Adrenal gland (tissue), 12 donors: ENCODE results near the gene CRNKL1. TPM values are rescaled to one million over a fixed set of nuclear protein-coding genes. Genes with fewer than 3 reads are reported as not detected.

Experiments
- DNase-seq, 7 donors: peaks; one replicate each; pipeline ENCODE4 v3.0.0-alpha.2; 2019 to 2020
- H3K27ac ChIP-seq, 5 donors: fragments of 200-600 bp; sonication (generic) in 4 of 5; 1 replicate in 3 of 5; 2 replicates in 2 of 5; pipeline versions ENCODE4 v1.5.1 to v1.8.0; 2016 to 2020; ENCODE audit warnings: mild to moderate bottlenecking in 1 of 5
- H3K27me3 ChIP-seq: fragments of 200-600 bp; 2 replicates; pipeline ENCODE4 v1.8.0; 2021
- H3K36me3 ChIP-seq, 2 donors: fragments of 200-600 bp; replicated peaks in 1 of 2; 1 replicate in 1 of 2; 2 replicates in 1 of 2; pipeline versions ENCODE4 v1.5.1 to v1.8.0; 2018 to 2022
- H3K4me1 ChIP-seq, 2 donors: fragments of 200-600 bp; replicated peaks in 1 of 2; 1 replicate in 1 of 2; 2 replicates in 1 of 2; pipeline versions ENCODE4 v1.5.1 to v1.8.0; 2018 to 2021
- H3K4me3 ChIP-seq, 4 donors: fragments of 200-600 bp; sonication (generic) in 3 of 4; one replicate each; pipeline ENCODE4 v1.5.1; 2016 to 2018
- H3K9me3 ChIP-seq, 3 donors: fragments of 200-600 bp; sonication (generic) in 1 of 3; replicated peaks in 1 of 3; 1 replicate in 2 of 3; 2 replicates in 1 of 3; pipeline versions ENCODE4 v1.5.1 to v1.8.0; 2016 to 2021
- CTCF ChIP-seq, 6 experiments: fragments of 450-650 bp in 4 of 6; fragments of 200-600 bp in 2 of 6; sonication (generic) in 1 of 6; IDR thresholded peaks; 1 replicate in 5 of 6; 2 replicates in 1 of 6; pipeline versions ENCODE4 v1.5.1 to v1.8.0; 2016 to 2021; ENCODE audit warnings: antibody characterized with exemption in 6 of 6, mild to moderate bottlenecking in 2 of 6, moderate library complexity in 1 of 6
- POLR2A ChIP-seq, 2 donors: fragments of 450-650 bp; IDR thresholded peaks; one replicate each; pipeline ENCODE4 v1.6.1; 2017; ENCODE audit warnings: antibody characterized with exemption in 2 of 2, mild to moderate bottlenecking in 2 of 2, moderate library complexity in 1 of 2
- WGBS, 4 donors: extraction: QIAGEN DNeasy Blood & Tissue Kit in 2 of 4; methylation state at CpG; one replicate each; pipeline versions ENCODE4 v1.1.5 to v1.1.7; 2013 to 2017; 5-methylcytosine and 5-hydroxymethylcytosine counted together
- intact Hi-C, 2 donors: fragments of 100-400 bp; cut with DNase I; formaldehyde crosslinking; loops; one replicate each; pipeline versions ENCODE4 v1.14.1 to v1.15.0; 2022 to 2023
- polyA plus RNA-seq, 3 donors: library from polyadenylated mRNA; stranded (reverse); fragments of 200-250 nt in 2 of 3; fragments of 350-450 nt in 1 of 3; fragmentation: Illumina TruSeq in 1 of 3; extraction: RNeasy Lipid Tissue Mini Kit (QIAGEN cat#74804) in 1 of 3; gene quantifications; one replicate each; pipeline ENCODE4 v1.2.3, GENCODE V29; 2013 to 2014
- total RNA-seq, 9 donors: library from RNA; depleted of rRNA in 4 of 9; stranded (reverse); fragments of >200 nt in 4 of 9; fragments of 120-200 nt in 1 of 9; fragmentation: NEBNext Ultra II Directional in 1 of 9; extraction: Animal tissue kit (Norgen Biotek cat#: 25700) in 1 of 9; gene quantifications; one replicate each; pipeline versions ENCODE4 v1.1.0 to v1.2.4, GENCODE V29; 2013 to 2023
- donor health status: healthy with polysubstance abuse.
- donor health status: Bipolar disorder and iron deficiency.
- donor health status: DM: yes; HTN: yes; CAD: no.
- donor health status: DM: no; HTN: no; CAD: no.
- donor health status: DM: no; HTN: no; CAD: no.
- donor health status: DM: yes; HTN: yes; CAD: no.

CRNKL1 gene
- total and polyA plus RNA-seq, 12 donors: 9.6 to 32.0 (median 18.7) TPM

- no peaks in the 10 kb centered on the region for H3K27me3 ChIP-seq
- intact Hi-C loops: loop anchor here in 1 of 2 donors (10.0 kb wide), 2 partner anchors 67 to 297 kb away; no protein-coding TSS in a partner anchor
- DNase-seq: no peak
- H3K4me3 ChIP-seq: no peak overlapping the region
- H3K36me3 ChIP-seq: peaks cover 0 to 4% of the 10 kb centered on the region in 2 donors
- TF ChIP-seq POLR2A (IDR thresholded peaks at IDR 0.05) (no peak), CTCF (IDR thresholded peaks at IDR 0.05) (no peak)
- WGBS, 4 donors: 71 to 74% (median 72%) methylated on average over 2 of the region's 2 CpGs
- peaks cover 21 to 62% of the 10 kb centered on the region in 2 donors for H3K4me1 ChIP-seq
- H3K9me3 ChIP-seq: no peaks in the 10 kb centered on the region
- H3K27ac ChIP-seq: peak overlapping the region in 1 of 5 donors; percentile 82
Observed at GRCh38 chr20:19991854-19992253, 60.4 kb downstream of the CRNKL1 start.

- Histone ChIP-seq H3K9me3 (no peaks in the 10 kb centered on the region), H3K36me3 (no peaks in the 10 kb centered on the region), H3K4me1 (peaks cover 22 to 59% of the 10 kb centered on the region in 2 donors), H3K4me3 (no peak overlapping the region), H3K27me3 (no peaks in the 10 kb centered on the region), H3K27ac (no peak overlapping the region)
- TF ChIP-seq CTCF (IDR thresholded peaks at IDR 0.05) (no peak), POLR2A (IDR thresholded peaks at IDR 0.05) (no peak)
- 18 to 28% (median 22%) methylated on average over 1 of the region's 1 CpG for WGBS, 4 donors
- no peak for DNase-seq
- intact Hi-C loops: loop anchor here in 1 of 2 donors (10.0 kb wide), 2 partner anchors 67 to 297 kb away; no protein-coding TSS in a partner anchor
Observed at GRCh38 chr20:19991308-19991707, 61.0 kb downstream of the CRNKL1 start.

DNA sequence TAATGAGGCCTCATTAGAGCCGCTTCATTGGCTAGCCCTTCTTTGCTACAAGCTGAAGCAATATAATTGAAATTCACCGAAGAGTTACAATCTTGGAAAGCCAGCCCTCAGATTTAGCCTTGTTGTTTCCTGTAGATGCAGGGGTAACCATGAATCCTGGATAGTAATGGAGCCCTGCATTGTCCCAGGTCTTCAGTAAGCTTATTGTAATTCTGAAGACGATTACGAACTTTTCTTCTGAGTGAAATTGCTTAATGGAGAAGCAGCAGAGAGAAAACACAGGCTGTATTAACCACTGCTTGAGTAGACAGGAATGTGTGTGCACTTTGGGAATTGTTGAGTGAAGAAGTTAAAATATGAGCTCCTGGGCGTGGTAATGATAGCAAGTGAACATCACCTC is 61.4 kb downstream of the CRNKL1 start:
- H3K27ac ChIP-seq: no peak overlapping the region
- intact Hi-C loops: loop anchor here in 1 of 2 donors (10.0 kb wide), 2 partner anchors 66 to 296 kb away; no protein-coding TSS in a partner anchor
- WGBS, 4 donors: 84 to 99% (median 93%) methylated on average over 4 to 5 of the region's 5 CpGs

GRCh38 chr20:19987046-19987445 is 65.2 kb downstream of the CRNKL1 start:
- Histone ChIP-seq H3K27me3 (no peaks in the 10 kb centered on the region), H3K4me1 (peaks cover 11 to 43% of the 10 kb centered on the region in 2 donors), H3K36me3 (no peaks in the 10 kb centered on the region), H3K27ac (peak overlapping the region in 3 of 5 donors; percentile 15 to 53 (median 35)), H3K9me3 (no peaks in the 10 kb centered on the region), H3K4me3 (no peak overlapping the region)
- DNase-seq: no peak
- TF ChIP-seq CTCF (IDR thresholded peaks at IDR 0.05) (no peak), POLR2A (IDR thresholded peaks at IDR 0.05) (no peak)
- 68 to 75% (median 73%) methylated on average over 4 of the region's 4 CpGs for WGBS, 4 donors
- intact Hi-C loops: no loop called here

More for the DNA sequence above, 61.4 kb downstream of the CRNKL1 start:
- no peak overlapping the region for H3K4me3 ChIP-seq
- H3K36me3 ChIP-seq: no peaks in the 10 kb centered on the region
- peaks cover 26 to 60% of the 10 kb centered on the region in 2 donors for H3K4me1 ChIP-seq
- no peaks in the 10 kb centered on the region for H3K9me3 ChIP-seq
- no peaks in the 10 kb centered on the region for H3K27me3 ChIP-seq
- TF ChIP-seq CTCF (IDR thresholded peaks at IDR 0.05) (no peak), POLR2A (IDR thresholded peaks at IDR 0.05) (no peak)
- no peak for DNase-seq
